Right renal pelvis (tissue), 4 donors: Measurements from ENCODE around the gene PAQR5. TPM values are rescaled to one million over a fixed set of nuclear protein-coding genes. Genes with fewer than 3 reads are reported as not detected.
"Not testable (repeated sequence)": the region's sequence is repeated elsewhere in the genome, so short reads cannot be mapped to it uniquely, and the experiment has no call there.

ENCODE experiments used
- DNase-seq, 4 donors: peaks; one replicate each; pipeline ENCODE4 v3.0.0-alpha.2; 2013; ENCODE audit warnings: low read depth in 4 of 4, low spot score in 3 of 4, missing footprints in 1 of 4
- polyA plus RNA-seq, 4 donors: library from polyadenylated mRNA; unstranded; fragments of 120-200 nt; gene quantifications; one replicate each; pipeline ENCODE4 v1.2.1, GENCODE V29; 2013; ENCODE audit not compliant: insufficient read length in 4 of 4

The PAQR5 gene, protein sequence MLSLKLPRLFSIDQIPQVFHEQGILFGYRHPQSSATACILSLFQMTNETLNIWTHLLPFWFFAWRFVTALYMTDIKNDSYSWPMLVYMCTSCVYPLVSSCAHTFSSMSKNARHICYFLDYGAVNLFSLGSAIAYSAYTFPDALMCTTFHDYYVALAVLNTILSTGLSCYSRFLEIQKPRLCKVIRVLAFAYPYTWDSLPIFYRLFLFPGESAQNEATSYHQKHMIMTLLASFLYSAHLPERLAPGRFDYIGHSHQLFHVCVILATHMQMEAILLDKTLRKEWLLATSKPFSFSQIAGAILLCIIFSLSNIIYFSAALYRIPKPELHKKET
- 10 to 100 TPM; 26.7 to 35.6 (median 34.0) TPM for polyA plus RNA-seq

DNA sequence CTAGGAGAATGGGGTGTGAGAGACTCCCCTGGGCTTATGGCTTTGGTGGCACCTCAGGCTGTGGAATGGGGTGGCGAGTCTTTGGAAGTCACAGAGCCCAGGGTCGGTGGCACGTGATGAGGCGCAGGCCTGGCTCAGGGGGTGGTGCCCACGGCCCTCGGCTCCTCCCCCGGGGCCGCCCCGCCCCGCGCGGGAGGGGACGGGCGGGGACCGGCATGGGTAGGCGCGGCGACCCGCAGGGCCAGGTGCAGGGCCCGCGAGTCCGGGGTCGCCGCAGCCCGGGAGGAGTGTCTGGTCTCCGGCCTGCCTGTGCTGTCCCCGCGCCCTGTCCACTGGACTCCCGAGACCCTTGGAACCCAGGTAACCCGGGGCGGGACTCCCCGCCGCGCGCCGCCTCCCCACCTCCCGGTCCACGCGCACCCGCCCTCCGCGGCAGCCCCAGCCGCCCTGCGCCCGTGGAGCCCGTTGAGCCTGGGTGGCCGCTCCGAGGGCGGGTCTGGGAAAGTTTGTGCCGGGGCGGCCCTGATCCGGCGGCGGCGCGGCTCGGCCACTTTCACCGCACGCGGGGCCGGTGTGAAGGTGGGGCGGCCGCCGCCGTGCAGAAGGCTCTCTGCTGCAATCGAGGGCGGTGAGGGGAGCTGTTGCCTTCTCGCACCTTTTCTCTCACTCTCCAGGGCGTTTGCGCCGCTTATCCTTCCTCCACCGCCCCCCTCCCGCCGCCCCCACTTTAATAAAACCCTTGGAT lies at the start of gene PAQR5:
TSS of gene PAQR5 (plus strand) at position 216 of the 745 bp plus-strand sequence. CDS start 61,169 bp downstream, outside the sequence.
- no peak for DNase-seq

DNA sequence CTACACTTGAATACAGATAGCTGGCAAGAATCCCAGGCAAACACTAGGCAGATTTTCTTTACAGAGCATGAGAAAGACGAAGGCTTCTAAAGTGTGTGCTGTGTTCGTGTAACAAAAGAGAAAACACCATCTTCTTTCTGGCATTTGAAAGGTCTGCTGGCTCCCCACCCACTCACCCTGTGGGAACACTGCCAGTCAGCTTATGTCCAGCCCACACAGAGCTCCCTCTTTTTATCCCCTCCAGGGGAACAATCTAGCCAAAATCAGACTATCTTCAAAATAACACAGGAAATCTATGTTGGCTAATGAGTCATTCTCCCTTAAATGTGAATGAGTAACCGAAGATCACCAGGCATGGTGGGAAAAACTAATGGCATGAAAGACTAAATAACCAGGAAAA lies 45.6 kb upstream of the PAQR5 start:
- no peak for DNase-seq

DNA sequence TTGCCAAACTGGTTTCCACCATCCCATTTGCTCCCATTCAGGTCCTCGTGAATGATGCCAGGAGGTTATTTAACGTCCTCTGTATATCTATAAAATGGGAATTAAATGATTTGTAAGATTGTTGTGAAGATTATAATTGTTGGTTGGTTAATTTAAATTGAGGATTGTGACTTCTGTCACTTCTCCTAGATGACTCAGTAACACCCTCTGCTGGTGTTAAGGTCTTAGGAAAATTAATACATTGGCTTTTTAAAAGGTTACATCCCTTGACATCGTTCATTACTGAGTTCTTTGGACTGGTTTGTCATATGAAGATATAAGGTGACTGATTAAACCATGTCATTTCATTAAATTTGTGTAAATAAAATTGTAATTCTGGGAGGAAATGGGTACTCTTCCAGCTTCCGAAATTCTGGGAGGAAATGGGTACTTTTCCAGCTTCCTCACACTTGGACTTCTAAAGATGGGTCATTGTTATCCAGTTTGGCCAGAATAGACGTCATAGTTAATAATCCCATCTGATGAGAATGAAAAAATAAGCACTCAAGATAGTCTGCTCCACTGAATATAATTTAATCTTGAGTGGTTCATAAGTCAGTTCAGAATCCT lies 33.3 kb upstream of the PAQR5 start:
- no peak for DNase-seq

DNA sequence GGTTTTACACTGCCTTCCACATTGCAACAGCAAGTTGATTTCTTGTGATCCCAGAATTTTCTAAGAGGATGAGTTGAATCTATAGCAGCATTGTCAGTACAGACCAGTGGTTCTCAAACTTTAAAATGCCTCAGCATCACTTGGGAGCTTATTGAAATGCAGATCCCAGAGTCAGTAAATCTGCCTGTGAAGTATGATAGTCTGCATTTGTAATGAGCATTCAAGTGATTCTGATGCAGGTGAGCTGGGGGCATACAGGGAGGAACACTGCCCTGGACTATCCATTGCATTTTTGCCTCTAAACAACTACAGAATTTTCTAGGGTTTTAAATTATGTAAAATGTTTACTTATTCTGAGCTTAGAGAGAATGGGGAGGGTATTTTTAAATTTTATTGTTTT lies 27.5 kb upstream of the PAQR5 start:
- no peak for DNase-seq

DNA sequence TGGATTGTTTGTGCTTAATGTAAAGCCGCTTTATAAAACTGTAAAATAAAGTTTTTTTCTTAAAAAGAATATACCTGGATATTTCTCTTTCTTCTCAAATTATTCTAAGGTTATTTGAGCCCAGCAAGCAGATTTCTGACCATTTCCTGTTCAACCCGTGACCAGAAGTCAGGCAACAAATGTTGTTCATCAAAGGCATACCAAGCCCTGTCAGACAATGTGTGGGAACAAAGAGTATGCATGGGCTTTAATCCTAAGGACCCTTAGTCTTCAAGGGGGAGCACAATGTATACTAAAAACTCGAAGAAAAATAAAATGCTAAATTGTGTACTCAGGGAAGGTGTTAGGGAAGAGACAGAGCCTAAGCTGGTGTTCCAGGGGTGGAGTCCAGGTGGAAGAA lies 26.6 kb upstream of the PAQR5 start:
- DNase-seq, result no peak

DNA sequence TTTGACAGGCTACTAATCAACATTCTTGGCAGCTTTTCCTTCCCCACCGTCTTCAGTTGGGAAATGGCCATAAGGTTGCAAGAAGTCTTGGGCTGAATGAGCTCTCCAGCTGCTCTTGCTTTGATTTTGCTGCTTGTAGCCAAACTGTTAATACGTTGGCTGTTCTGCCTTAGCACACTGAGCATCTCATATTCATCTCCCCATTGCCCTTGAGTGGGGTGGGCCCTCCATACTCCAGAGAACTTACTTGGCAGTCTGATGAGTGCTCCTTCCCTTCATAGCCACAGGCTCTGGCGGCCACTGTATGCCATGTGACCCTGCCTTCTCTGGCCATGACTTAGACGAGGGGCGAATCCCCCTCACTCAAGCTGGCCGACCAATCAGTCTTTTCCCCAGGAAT lies 25.8 kb upstream of the PAQR5 start:
- no peak for DNase-seq

DNA sequence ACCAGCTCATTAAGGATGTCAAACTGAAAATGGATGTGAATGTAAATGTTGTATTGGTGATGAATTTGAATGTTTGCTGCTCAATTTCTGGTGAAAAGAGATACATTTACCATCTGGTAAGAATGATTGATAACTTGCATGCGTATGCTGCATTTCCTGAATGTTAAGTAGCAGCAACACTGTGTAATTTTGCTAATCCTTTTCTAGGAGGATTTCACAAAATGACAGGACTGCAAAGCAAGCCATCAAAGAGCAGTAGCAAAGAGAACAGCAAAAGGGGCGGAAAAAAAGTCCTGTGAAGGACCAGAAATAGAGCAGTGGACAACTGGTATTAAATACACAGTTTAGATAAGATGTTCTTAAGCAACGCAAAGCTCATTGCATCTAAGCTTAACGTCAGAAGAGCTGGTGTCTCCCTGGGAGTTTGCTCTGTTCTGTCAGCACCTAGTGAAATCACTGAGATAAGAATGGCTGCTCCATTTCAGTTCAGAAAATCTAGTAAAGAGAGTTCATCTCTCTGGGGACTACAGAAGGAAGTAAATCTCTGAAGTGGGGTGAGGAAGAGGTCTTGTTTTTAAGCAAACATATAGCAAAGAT lies 23.5 kb upstream of the PAQR5 start:
- DNase-seq, result no peak

DNA sequence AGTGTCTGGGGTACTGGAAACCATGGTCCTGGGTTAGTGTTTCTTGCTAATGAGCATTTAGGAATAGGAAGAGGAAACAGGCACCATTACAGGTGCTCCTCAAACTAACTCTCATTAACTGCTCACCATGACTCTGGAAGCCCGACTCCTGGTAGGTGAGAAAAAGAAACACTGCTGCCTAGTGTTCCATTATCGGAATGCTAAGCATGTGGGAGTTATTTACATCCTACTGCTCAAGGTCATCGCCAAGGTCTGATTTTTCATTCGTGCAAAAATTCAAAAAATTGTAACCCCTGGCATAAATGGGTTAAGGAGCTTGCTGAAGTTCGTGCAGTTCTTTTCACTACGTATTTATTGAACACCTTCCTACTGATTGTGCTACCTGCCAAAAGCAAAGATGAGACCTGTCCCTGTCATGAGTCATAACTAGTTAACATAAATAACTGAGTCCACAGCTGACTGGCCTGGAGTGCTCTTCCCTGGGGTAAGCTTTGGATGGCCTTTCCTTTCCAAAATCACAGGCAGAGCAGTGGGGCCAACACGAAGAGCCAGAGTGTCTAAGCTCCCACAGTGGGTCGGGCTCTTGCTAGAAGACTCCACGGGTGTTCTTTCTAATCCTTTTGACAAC lies 22.7 kb upstream of the PAQR5 start:
- DNase-seq, result no peak

DNA sequence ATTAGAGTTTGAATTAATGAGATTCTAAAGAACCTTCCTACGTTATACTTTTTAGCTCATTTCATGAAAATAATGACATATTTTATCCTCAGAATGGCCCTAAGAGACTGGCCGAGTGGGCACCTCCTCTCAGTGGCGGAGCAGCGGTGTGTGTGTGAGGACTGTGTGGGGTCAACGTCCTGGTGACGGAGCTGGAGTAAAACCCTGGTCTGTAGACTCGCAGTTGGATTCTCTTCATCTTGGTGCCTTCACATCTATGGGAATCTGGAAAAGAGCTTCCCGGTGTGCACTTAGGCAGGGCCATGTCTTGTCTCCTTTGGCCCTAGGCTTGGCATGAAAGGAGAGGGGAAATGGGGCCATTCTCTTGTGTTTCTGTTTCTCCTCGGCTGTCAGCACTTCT lies 21.4 kb upstream of the PAQR5 start:
- DNase-seq, result no peak

DNA sequence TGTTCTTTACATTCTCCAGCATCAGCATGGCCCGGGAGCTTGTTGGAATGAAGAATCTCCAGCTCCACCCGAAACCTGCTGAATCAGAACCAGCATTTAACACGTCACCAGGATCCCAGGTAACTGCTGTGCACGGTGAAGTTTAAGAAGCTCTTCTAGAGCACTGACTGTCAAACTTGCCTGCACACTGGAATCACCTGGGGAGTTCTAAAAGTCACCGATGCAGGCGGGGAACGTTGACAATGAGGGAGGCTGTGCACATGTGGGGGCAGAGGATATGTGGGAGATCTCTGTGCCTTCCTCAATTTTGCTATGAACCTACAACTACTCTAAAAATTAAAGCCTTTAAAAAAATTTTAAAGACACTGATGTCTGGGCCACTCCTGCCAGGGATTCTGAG lies 19.1 kb upstream of the PAQR5 start:
- no peak for DNase-seq

DNA sequence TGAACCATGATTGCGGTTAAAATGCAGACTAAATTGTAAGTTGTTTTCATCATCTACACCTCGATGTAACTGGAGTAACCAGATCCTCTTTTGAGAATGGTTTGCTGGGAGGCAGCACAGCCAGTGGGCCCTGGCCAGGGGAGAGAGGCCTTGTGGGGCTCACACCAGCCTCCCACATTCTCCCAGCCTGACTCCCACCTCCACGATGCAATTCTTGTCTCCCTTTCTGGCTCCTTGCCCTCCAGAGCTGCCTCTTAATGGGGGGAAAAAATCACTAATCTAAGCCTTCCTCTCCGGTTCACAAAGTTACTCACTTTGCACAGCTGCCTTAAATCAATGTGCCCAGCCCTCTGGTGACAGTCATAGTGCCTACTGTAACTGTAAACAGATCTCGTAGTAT lies 17.9 kb upstream of the PAQR5 start:
- no peak for DNase-seq

DNA sequence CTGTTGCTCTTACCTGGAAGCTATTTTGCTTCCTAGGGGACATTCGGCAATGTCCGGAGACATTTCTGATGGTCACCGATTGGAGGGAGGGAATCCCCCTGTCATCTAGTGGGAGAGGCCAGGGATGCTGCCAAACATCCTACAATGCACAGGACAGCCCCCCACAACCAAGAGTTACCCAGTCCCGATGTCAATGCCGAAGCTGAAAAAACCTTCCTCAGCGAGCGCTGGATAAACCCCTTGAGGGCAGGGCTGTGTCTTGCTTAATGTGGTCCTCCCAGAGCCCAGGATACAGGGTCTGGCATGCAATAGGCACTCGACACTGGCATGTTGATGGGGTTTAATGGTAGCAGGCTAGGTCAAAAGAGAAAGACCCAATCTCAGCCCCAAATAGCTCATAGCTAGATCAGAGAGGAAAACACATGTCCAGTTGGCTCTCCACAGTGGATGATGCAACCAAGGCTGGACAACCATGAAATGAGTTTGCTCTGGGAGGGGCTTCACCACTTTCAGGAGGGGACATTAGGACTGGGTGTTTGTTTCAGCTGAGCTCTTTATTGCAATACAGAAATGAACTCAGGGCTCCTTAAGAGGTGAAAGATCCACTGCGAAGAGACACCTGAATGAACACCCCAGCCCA lies 16.5 kb upstream of the PAQR5 start:
- DNase-seq, result no peak

DNA sequence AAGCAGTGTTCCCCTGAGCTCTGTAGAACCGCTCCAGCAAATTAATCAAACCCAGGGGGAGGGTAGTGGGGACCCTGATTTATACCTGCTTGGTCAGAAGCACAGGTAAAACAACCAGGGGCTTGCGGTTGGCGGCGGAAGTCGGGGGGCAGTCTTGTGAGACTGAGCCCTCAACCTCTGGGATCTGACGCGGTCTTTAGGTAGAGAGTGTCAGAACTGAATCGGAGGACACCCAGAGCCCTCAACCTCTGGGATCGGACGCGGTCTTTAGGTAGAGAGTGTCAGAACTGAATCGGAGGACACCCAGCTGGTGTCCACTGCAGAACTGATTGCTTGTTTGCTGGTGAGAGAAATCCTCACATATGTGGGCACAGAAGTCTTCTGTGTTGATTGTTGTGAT lies 12.9 kb upstream of the PAQR5 start:
- no peak for DNase-seq

DNA sequence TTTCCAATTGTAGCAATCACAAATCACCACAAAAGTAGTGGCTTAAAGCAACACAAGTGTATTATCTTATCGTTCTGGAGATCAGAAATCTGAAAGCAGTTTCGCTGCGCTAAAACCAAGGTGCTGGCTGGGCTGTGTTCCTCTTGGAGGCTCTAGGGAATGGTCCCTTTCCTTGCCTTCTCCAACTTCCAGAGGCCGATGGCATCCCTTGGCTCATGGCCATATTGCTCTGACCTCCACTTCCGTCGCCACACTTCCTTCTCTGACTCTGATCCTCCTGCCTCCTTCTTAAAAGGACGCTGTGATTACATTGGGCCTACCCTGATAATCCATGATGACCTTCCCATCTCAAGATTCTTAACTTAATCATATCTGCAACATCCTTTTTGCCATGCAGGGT lies 10.7 kb upstream of the PAQR5 start:
- no peak for DNase-seq

DNA sequence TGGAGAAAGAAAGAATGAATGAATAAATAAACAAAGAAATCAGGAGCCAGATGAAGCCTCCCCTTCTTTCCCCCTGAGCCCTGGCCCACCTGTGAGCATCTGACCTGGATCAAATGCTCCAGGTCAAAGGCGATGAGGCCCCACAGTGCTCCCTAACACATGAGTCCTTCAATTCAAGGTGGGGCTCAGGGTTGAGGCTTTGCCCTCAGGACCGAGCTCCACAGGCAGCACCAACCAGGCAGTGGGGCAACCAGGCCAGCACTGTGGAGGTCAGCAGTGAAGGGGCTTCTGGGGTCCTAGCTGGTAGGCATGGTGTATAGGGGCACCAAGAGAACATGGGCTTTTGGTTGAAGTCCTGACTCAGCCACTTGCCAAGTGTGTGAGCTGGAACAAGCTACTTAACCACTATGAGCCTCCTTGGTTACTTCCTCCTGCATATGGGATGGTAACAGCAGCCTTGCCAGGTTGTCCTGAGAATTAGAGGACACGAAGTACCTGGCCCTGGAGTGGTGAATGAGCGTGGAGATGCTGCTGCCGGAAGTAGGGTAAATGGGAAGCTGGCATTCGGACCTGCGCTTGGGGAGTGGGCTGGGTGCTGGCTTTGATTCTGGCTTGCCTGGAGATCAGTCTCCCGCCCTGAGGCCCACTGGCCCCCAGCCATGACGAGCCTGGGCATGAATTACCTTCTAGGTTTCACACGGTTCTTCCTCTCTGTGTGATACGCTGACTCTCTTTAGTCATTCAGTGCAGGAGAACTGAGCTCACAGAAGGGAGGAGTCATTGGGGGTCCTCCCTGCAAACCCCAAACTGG lies 10.0 kb upstream of the PAQR5 start:
- no peak for DNase-seq

DNA sequence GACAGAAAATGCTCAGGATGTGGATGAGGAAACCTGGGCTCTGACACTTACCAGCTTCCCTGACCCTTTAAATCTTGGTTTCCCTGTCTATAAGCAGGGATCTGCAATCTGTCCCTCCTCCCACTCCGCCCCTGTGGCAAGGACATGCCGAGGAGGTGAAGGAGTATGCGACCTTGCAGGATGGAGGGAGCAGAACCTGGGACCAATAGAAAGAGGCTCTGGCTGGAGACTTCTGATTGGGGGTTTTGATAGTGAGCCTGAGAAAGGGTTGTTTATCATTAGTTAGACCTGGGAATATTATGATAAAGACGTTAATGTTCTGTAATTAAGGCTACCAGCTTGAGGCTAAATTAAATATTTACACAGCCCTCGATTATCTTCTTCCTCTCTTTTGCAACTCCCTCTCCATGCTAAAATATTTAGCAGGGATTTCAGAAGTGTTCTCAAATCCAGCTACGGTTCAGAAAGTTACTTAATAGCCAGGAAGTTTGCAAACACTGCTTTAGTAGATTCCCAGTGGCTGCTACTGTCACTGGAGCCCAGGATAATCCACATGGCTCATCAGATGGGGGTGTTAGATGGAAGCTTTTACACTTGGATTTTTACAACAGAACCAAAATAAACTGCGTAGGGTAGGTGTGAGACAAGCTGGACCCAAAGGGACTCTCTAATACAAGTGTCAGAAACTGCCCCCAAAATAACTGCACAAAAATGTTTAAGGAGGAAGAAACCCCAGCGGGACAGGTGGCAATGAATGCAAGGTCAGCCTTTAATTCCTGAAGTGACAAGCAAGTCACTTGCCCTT lies 9.2 kb upstream of the PAQR5 start:
- DNase-seq, result no peak

DNA sequence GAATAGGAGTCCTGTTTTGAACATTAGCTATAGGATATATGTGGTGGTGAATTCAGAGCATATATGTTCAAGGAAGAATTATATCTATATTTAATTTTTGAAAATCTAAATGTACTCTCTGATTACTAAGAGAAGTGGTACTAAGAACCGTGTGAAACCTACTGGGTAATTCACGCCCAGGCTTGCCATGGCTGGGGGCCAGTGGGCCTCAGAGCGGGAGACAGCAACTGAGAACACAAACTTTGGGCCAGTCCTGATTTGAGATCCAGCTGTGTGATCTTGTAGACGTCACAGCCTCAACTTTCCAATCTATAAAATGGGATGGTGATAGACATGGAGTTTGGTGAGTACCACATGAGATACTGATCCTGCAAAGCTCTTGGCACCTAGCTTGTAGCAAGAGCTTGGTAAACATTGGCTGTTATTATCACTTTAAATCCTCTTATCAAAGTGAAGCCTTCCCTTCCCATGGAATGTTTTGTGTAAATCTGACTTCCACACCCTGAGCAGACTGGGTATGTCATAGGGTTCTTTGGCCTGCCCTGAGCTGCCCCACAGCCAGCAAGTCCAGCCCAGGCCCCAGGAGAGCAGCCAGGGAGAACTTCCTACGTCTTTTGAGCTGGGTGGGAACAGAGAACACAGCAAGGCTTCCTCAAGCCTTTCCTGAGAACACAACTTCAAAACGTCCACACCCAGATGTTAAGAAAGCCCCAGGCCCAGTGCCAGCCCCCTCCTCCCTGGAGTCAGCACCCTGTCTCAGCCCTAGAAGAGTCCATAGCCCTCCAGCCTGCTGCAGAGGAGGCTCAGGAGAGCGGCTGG lies 8.2 kb upstream of the PAQR5 start:
- no peak for DNase-seq

DNA sequence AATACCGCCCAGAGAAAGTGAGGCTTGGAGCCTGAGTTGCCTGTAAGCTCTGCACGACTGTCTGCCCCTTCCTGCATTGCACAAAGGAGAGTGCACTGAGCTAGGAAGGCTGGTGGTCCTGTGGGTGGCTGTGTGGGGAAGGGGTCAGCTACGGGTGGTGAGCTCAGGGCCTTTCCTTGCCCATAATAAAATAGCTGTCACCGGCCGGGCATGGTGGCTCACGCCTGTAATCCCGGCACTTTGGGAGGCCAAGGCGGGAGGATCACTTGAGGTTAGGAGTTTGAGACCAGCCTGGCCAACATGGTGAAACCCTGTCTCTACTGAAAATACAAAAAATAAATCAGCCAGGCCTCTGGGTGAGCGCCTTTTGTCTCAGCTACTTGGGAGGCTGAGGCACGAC lies 7.1 kb upstream of the PAQR5 start:
- not testable (repeated sequence) for DNase-seq
